Retina (tissue), 1 donor: Measurements from ENCODE around the gene DOCK10.

ENCODE experiments used
- DNase-seq: peaks from one replicate; pipeline ENCODE4 v3.0.0-alpha.2; 2016

Gene DOCK10

DNA sequence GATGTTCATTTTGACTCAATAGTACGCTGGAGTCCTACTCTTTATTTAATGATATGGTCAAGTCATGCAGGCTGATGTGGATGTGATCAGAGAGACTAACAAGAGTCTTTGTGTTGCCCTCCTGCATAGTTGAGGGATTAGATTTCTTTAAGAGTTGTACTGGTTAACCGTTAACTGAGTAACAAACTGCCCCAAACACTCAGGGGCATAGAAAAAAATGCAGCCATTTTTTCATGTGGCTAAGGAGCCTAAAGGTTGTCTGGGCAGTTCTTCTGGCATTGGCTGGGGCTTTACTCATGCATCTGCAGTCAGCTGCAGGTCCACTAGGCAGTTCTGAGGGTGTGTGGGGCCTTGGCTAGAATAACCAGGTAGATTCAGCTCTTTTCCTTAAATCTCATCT is 32.5 kb downstream of the DOCK10 start:
- no peak for DNase-seq

DNA sequence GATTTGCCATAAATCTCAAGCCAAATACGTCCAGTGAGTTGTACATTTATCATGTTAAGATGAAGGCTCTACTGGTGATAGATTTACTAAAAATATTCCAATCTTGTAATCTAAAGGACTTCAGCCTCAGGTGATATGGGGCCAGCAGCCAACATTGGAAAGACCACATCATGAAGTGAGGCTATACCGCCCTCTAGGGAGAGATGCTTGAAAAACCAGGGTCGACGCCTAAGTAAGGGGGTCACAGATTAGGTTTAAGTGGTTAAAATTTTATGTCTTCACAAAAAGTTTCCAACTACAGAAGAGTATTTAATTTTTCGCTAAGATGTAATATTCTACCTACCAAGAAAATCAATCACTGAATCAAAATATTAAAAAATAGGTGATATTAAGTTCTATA is 33.3 kb downstream of the DOCK10 start:
- DNase-seq: no peak

DNA sequence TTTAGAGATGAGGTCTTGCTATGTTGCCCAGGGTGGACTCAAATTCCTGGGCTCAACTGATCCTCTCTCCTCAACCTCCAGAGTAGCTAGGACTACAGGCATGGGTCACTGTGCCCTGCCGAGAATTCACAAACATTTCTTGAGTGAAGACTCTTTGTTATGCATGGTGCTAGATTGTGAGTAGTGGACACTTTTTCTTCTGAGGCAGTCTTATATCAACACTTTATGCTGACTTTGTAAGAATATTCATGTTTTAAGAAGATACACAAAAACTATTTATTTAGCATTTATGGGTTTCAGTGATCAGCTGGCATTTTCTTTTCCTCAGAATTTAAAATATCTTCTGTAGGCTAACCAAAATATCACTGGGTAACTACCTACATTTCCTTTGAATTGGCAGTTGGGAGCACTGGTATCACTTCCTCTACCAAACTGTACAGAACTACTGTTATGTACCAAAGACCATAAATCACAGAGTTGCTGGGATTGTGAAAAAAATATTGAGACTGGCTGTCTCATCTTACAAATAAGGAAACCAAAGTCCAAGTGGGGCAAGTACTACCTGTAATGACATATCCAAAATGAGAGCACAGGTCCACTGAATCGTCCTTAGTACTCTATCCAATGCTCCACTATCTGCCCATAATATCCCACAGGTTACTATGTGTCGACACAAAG is 34.0 kb downstream of the DOCK10 start:
- no peak for DNase-seq

DNA sequence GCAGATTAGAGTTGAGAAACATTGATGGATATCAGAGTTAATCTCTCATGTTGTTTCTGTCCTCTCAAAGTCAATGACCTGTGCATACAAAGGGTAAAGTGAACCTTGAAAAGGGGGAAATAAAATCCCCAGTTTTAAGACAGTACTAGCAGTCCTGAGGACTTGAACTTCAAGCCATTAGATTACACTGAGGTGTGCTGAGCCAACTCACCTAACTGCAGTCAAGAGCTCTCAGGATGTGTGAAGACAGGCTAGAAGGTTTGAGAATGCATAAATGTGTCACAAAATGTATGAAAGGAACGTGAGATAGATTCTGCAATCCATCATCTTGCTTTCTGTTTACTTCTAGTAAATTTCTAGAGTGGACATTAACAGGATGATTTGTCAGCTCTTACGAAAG is 35.5 kb downstream of the DOCK10 start:
- DNase-seq: no peak

DNA sequence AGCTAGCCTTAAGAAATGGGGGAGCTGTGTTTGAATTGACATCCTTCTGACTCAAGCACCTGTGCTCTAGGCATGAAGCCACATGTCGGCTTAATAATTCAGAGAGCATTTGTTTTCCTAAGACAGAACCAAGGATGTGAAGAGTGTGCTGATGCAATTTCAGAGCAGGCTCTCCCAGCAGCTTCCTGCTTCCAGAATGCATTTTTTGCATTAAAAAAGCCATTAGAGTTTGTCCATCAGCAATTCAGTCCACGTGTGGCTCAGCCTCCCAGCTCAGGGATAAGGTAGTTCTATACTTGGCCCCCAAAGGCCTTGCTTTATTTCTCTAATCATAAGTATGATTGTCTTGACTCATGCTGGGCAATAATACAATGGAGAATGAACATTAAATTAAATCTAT is 37.7 kb downstream of the DOCK10 start:
- DNase-seq: no peak

DNA sequence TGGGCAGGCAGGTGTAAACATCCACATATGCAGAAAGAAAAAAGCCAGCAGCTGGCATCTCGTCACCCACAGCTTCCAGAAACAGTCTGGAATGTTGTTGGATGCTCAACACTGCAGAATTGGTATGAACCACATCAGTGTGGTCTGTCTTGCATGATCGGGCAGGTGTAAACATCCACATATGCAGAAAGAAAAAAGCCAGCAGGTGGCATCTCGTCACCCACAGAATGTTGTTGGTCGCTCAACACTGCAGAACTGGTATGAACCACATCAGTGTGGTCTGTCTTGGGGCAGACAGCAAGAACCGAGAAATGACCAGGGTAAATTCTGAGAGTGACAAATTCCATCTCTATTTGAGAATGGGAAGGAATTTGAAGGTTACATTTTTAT is 39.6 kb downstream of the DOCK10 start:
- DNase-seq: no peak

DNA sequence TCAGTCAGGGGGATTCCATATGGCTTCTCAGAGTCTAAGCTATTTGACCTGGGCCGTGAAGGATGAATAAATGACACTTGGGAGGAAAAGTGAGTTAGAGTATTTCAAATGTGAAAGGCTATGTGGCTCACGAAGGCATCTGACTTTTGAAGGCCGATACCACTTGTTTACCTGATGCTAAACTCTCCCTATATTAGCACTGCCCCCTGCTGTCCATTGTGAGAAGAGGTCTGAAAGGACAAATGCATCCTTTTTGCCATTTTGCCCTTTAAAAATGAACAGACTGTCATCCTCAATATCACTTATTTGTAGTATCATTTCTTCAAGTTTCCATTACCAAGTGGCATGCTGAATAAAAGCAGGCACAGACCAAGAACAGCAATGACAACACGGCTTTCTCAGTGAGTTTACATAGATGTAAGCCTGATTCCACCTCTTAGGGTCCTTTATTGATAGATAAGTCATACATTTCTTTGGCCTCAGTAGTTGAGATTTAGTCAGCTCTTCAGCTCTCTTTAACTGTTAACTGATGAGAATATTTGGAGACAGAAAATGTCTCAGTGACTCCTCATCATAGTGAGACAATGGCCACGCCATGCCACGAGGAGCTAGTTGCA is 40.1 kb downstream of the DOCK10 start:
- DNase-seq: peak; percentile 39

DNA sequence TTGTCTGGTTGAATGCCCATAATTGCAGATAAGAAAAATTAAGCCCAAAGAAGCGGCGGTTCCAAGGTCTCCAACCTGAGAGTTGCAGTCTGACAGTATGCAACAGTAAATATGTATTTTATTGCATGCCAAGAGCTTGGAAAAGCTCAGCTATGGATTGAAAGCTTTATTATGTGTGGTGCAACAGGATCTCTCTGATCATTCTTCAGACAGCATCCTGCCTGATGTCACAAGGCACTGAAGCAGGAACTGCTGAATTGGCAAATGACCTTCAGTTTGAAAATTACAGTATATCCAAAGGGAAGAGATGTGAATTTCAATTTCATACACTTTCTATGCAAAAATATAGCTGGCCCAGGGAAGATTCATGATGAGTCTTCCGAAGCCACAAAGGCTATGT is 42.5 kb downstream of the DOCK10 start:
- DNase-seq: no peak

DNA sequence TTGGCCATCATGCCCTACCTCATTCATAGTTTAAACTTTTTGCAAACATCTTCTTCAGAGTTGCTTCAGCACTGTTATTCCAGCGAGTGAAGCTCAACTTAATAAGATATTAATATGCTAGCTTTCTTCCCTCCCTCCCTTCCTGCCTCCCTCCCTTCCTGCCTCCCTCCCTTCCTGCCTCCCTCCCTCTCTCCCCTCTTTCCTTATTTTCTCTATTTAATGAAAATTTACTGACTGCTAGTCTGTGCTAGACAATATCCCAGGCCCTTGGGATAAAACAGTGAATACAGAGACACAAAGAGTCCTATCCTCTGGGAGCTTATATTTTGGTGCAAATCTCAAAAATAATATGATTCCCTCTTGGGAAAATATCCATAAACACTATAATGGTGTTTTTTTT is 42.9 kb downstream of the DOCK10 start:
- DNase-seq: no peak

DNA sequence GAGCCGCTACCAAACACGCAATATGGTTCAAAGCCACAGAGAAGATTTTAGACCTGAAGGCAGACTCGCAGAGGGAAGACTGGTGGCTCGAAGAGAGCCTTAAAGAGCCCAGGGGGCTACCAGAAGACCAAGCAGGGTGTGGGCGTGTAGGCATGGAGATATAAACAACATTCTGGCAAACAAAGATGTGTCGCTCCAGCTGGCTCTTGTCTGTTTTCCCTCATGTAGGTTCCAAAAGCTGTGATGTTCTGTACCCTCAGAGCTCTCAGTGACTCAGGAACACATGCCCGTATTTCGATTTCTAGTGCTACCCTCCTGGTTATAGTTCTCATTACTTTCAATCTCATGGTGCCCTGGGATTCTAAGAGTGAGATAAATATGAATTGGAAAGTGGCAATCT is 44.5 kb downstream of the DOCK10 start:
- DNase-seq: no peak

DNA sequence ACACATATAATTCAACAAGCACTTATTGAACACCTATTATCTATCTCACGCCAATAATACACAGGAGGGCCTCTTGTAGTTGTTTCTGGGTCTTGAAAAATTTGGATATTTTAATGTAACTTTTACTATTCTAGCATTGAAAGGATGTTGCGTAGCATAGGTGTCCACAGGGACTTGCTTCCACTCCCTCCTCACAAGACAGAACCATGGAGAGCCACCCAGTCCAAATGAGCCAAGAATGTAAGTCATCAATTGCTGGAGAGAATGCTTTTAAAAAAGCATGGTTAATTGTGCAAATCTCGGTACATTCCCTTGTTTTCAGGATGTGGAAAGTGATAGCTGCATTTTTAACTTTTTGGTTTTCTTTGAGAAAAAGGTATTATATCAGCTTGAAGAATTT is 46.8 kb downstream of the DOCK10 start:
- DNase-seq: no peak

DNA sequence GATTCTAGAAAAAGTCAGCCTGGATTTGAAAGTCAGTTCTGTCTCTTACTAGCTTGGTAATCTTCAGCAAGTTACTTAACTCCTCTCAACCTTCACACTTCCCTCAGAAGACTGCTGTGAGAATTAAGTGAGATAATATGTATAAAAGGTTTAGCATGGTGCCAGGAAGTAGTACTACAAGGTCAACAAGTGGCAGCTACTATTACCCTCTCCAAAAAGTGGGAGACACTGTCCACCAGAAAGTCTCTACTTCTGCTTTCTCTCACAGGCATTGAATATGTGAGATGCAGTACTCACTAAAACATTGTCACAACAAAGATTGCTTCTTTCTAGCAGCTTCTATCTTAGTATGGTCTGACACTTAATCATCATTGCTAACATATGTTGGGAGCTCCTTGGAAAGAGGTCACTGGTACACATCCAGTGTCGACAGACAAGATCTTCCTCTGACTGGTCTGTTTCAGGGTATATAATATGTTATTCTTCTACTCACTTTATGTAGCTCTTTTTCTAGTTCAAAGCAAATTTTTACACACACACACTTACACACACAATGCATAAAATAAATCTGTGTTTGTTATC is 47.9 kb downstream of the DOCK10 start:
- DNase-seq: no peak

DNA sequence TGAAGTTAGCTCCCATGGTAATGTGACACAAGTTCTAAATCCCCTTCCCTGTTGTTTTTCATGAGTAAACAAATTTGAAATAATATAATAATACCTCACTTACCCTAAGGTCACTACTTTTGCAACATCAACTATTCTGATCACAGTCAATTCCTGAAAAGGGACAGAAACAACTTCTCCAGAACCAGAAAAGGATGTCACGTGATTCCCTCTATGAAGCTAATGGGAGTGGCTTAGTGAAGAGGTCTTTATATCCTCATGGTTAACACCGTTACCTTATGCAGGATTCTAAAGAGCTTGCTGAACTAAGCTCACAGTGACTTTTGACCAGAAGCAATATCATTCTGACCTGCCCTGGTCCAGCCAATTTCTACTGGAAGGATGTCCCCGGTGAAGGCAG is 51.6 kb downstream of the DOCK10 start:
- DNase-seq: no peak

DNA sequence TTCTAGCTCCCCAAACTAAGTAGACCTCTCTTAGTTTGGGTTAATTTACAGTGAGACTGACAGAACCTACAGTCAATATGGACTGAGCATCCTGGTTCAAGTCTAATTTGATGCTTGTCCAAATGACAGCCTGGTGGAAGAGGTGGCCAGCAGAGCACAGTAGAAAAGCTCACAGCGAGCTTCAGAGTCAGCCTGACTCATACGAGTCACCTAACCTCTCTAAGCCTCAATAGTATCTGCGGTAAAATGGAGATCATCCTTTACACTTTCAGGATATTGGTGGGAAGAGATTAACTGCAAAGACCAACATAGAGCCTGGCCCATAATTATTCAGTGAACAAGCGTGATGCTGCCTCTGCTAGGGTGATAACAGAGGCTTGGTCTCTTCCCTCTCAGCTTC is 54.5 kb downstream of the DOCK10 start:
- no peak for DNase-seq

DNA sequence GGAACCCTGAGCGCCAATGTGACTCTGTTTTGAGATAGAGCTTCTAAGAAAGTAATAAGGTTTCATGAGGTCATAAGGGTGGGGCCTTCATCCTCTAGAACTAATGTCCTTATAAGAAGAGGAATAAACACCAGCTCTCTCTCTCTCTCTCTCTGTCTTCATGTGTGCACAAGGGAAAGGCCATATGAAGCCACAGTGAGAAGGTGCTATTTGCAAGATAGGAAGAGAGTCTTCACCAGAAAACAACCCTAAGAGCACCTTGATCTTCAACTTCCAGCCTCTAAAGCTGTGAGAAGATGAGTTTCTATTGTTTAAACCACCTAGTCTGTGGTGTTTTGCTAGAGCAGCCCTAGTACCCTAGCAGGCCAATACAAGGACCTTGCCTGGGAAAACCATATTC is 55.8 kb downstream of the DOCK10 start:
- no peak for DNase-seq

DNA sequence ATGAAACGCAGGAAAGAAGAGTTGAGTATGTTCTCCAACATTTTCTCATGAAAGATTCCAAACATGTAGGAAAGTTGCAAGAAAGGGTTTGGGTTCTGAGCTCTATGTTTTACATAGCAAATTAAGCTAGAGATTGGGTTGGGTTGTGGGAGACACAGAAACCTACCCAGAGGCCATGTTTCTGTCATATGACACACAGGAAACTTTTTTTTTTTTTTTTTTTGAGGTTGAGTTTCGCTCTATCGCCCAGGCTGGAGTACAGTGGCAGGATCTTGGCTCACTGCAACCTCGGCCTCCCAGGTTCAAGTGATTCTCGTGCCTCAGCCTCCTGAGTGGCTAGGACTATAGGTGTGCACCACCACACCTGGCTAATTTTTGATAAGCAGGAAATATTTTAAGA is 57.6 kb downstream of the DOCK10 start:
- DNase-seq: no peak

DNA sequence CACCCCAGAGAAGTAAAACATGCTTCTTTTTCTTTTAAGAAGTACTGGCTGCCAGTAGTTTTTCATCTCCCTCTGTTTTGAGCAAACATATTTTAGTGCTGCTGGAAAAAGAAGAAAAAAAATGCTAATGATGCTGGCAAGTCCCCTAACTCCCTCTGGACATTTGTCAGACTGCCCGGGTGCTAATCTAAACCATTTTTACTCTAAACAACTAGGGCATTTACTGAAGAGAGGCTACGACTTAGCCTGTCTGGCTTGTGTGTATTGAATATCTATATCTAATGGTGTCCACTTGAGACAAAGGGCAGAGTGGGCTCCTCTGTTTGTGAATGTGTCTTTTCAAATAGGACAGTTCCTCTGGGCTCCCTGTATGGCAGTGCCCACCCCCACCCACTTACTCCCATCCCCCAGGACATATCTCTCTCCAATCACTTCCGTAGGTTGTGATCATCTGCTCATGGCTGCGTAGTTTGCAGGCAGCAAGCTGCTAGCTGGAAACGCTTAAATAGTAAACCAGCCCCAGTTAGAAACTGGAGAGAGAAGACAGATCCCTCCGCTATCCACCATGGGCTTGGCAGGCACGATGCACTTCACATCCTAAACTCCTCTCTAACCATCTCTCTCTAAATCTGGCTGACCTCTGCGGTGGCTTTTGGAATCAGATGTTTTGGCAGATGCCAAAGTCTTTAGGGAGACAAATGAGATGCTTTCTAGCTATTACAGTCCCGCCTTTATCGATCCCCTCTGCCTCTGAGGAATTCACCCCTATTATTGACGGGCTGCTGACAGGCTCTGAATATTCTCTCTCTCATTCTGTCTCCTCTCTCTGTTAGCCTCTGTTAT is 58.3 kb downstream of the DOCK10 start:
- DNase-seq: peak; percentile 77

DNA sequence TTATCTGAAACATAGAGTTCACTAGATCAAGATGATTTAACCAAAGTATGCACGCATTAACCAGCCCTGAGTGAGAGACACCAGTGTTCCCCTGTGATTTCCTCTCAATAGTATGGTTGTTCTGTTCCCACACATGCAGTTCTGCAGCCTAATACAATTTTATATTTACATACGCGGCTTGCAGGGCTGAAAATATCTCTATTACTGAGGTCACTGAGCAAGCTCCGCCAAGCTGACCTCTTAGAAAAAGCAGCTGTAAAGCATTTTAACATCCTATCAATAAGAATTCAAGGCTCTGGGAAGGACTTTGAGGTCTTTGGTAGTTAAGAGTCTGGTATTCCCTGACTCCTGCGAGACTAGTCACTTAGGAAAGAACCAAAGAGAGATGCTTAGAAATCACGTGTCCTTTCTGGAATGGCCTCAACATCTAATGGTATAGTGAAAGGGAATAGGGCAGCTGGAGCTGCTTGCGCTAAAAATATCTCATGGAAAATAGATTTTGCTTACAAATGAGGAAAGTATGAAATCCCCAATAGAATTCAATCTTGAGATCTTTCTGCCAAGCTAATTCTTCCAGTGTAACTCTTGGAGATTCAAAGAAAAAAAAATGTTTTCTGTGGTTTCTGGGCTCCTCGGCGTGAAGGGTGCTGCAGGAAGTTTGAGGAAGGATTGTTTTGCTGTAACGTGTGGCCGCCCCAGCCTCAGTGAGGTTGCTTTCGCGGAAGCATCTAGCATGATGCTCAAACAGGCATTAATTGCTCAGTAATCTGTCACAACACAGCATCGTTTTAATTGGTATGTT is 59.2 kb downstream of the DOCK10 start:
- DNase-seq: peak; percentile 62

DNA sequence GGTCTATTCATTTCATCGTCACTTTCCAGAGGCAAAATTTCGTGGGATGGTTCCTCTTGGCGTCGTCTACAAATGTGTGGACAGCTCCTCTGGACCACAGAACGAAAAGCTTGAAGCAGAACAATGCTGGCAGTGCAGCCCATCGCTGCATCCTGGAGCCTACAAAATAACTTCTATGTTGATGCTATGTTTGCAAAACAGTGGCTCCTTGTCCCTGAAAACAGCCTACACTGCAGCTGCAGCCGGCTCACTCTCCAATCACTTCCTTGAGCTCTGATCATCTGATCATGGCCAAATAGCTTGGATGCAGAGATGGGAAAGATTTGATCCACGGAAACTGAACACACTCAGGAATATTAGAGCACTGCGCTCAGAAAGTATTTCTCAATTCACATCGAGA is 60.0 kb downstream of the DOCK10 start:
- peak; percentile 19 for DNase-seq

DNA sequence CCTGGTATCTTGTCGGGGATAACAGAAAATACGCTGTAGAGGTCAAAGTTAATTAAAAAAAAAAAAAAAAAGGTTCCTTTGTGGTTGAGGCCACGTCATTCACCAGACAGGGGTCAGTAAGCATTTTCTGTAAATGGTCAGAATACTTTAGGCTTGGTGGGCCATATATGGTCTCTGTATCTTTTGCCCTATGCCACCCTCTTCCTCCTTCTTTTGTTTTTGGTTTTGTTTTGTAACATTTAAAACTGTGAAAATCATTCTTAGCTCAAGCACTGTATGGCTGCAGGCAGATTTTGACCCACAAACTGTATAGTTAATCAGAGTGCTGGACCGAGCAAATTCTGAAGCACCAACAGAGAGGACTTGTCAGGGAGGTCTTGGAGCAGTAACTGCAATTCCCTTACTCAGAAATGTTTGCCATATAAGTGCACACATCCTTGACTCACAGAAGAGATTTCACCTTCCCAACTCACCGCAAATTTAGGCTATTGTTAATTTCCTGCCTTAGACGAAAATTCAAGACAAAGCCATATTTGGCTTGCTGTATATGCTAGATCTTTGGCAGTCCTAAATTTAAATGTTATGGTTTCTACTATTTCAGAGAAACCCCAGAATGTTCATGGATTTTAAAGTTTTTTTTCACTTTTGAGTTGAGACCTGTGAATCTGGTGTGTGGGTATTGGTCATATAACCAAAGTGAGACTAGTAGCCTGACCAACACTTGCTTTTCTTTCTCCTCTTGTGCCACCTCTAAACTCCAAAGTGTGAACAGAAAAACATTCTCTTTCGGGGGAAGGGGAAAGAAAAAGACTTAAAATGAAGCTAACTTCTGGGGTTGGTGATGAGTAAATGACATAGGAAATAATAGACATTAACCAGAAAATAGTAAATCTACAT is 65.4 kb downstream of the DOCK10 start:
- DNase-seq: no peak

DNA sequence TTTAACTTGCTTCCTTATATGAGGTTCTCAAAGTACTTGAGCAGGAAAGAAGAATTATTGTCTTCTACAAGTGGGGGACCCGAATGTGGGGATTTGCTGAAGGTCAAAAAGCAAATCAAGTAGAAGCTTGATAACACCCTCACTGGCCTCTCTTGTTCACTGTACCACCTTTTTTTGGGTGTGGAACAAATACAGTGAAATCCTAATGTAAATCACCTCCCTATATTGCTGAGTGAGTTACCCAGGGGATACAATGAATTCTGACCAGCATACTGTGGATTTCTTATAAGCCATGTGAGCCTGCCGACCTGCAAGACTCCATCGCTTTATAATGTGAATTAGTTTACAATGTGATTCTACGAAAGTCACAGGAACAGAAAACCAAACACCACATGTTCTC is 66.5 kb downstream of the DOCK10 start:
- DNase-seq: no peak
